NT2/D1 (cell line): Measurements from ENCODE around the gene HES1.
"Not testable (repeated sequence)": the region's sequence is repeated elsewhere in the genome, so short reads cannot be mapped to it uniquely, and the experiment has no call there.

ENCODE experiments used
- DNase-seq: peaks from one replicate; pipeline ENCODE4 v3.0.0-alpha.2; 2011; ENCODE audit warnings: low read depth, low spot score
- H3K27me3 ChIP-seq: 2 replicates; pipeline ENCODE4 v1.6.0; 2011; ENCODE audit warnings: mild to moderate bottlenecking; ENCODE audit not compliant: insufficient read length, insufficient read depth
- H3K36me3 ChIP-seq: 2 replicates; pipeline ENCODE4 v1.6.1; 2011; ENCODE audit warnings: mild to moderate bottlenecking, low read length, mixed read lengths; ENCODE audit not compliant: insufficient read depth, insufficient read length
- H3K4me1 ChIP-seq: 2 replicates; pipeline ENCODE4 v1.5.1; 2011; ENCODE audit not compliant: insufficient read depth, insufficient read length
- H3K4me3 ChIP-seq: 2 replicates; pipeline ENCODE4 v1.5.1; 2011; ENCODE audit warnings: low read depth; ENCODE audit not compliant: insufficient read length
- H3K9ac ChIP-seq: 2 replicates; pipeline ENCODE4 v1.6.0; 2011; ENCODE audit warnings: low read depth; ENCODE audit not compliant: insufficient read length
- H3K9me3 ChIP-seq: 2 replicates; pipeline ENCODE4 v1.5.1; 2011; ENCODE audit warnings: mild to moderate bottlenecking, low read length; ENCODE audit not compliant: insufficient read depth
- SUZ12 ChIP-seq: IDR thresholded peaks from 2 replicates; pipeline ENCODE4 v1.6.1; 2011; ENCODE audit not compliant: insufficient read length, insufficient read depth; ENCODE audit errors: extremely low read depth
- YY1 ChIP-seq: IDR thresholded peaks from 2 replicates; pipeline ENCODE4 v1.6.1; 2011; ENCODE audit not compliant: insufficient read length, insufficient read depth
- ZNF274 ChIP-seq: IDR thresholded peaks from 2 replicates; pipeline ENCODE4 v1.6.1; 2011; ENCODE audit warnings: mild to moderate bottlenecking, low read depth, low read length

HES1 gene

GRCh38 chr3:194090716-194091115 is 45.2 kb upstream of the HES1 start:
- Histone ChIP-seq H3K4me1 (peaks cover 20% of the 10 kb centered on the region), H3K4me3 (no peak overlapping the region), H3K9ac (peak overlapping the region; percentile 33), H3K9me3 (no peaks in the 10 kb centered on the region), H3K27me3 (peaks cover 4% of the 10 kb centered on the region), H3K36me3 (no peaks in the 10 kb centered on the region)
- TF ChIP-seq YY1 = no peak
- no peak for TF ChIP-seq SUZ12
- TF ChIP-seq ZNF274 = no peak
- no peak for DNase-seq

GRCh38 chr3:194091141-194091540 is 44.8 kb upstream of the HES1 start:
- DNase-seq = no peak
- no peaks in the 10 kb centered on the region for H3K9me3 ChIP-seq
- no peaks in the 10 kb centered on the region for H3K36me3 ChIP-seq
- TF ChIP-seq SUZ12 (no peak), ZNF274 (no peak), YY1 (no peak)
- H3K27me3 ChIP-seq = peaks cover 4% of the 10 kb centered on the region
- no peak overlapping the region for H3K4me3 ChIP-seq
- H3K4me1 ChIP-seq = peaks cover 19% of the 10 kb centered on the region
- H3K9ac ChIP-seq = peak overlapping the region; percentile 33

GRCh38 chr3:194091897-194092296 is 44.1 kb upstream of the HES1 start:
- DNase-seq = not testable (repeated sequence)

GRCh38 chr3:194092881-194093301 is 43.1 kb upstream of the HES1 start:
- Histone ChIP-seq H3K36me3 (no peaks in the 10 kb centered on the region), H3K9me3 (no peaks in the 10 kb centered on the region), H3K9ac (no peak overlapping the region), H3K4me1 (peaks cover 23% of the 10 kb centered on the region), H3K27me3 (peaks cover 1% of the 10 kb centered on the region), H3K4me3 (no peak overlapping the region)
- DNase-seq = no peak
- TF ChIP-seq YY1 (no peak), ZNF274 (no peak), SUZ12 (no peak)

More at GRCh38 chr3:194091897-194092296, 44.1 kb upstream of the HES1 start:
- not testable (repeated sequence) for H3K4me3 ChIP-seq, H3K36me3 ChIP-seq, H3K27me3 ChIP-seq, H3K9ac ChIP-seq, H3K9me3 ChIP-seq
- peaks cover 15% of the 10 kb centered on the region for H3K4me1 ChIP-seq

GRCh38 chr3:194093842-194094241 is 42.1 kb upstream of the HES1 start:
- Histone ChIP-seq H3K9ac (no peak overlapping the region), H3K4me1 (peaks cover 30% of the 10 kb centered on the region), H3K27me3 (no peaks in the 10 kb centered on the region), H3K4me3 (no peak overlapping the region), H3K9me3 (no peaks in the 10 kb centered on the region), H3K36me3 (no peaks in the 10 kb centered on the region)
- DNase-seq = no peak
- no peak for TF ChIP-seq YY1
- no peak for TF ChIP-seq SUZ12
- no peak for TF ChIP-seq ZNF274

GRCh38 chr3:194095464-194095863 is 40.5 kb upstream of the HES1 start:
- H3K36me3 ChIP-seq = no peaks in the 10 kb centered on the region
- no peak for TF ChIP-seq SUZ12
- TF ChIP-seq ZNF274 = no peak
- TF ChIP-seq YY1 = no peak
- no peak for DNase-seq
- H3K4me3 ChIP-seq = no peak overlapping the region
- H3K9ac ChIP-seq = no peak overlapping the region
- no peaks in the 10 kb centered on the region for H3K27me3 ChIP-seq
- no peaks in the 10 kb centered on the region for H3K9me3 ChIP-seq
- peaks cover 24% of the 10 kb centered on the region for H3K4me1 ChIP-seq

- Histone ChIP-seq H3K9ac (no peak overlapping the region), H3K27me3 (no peaks in the 10 kb centered on the region), H3K36me3 (no peaks in the 10 kb centered on the region), H3K4me3 (no peak overlapping the region), H3K4me1 (peaks cover 24% of the 10 kb centered on the region), H3K9me3 (no peaks in the 10 kb centered on the region)
- TF ChIP-seq YY1 = no peak
- no peak for TF ChIP-seq SUZ12
- TF ChIP-seq ZNF274 = no peak
- DNase-seq = no peak
Observed at GRCh38 chr3:194095902-194096301, 40.0 kb upstream of the HES1 start.
